HG03139 (cell line): ENCODE results near the gene TPST1.

Source experiments
- ATAC-seq: cut with Tn5 transposase; IDR thresholded peaks from one replicate; pipeline ENCODE4 v1.9.1; 2021; ENCODE audit not compliant: unreplicated experiment

TPST1 gene

DNA sequence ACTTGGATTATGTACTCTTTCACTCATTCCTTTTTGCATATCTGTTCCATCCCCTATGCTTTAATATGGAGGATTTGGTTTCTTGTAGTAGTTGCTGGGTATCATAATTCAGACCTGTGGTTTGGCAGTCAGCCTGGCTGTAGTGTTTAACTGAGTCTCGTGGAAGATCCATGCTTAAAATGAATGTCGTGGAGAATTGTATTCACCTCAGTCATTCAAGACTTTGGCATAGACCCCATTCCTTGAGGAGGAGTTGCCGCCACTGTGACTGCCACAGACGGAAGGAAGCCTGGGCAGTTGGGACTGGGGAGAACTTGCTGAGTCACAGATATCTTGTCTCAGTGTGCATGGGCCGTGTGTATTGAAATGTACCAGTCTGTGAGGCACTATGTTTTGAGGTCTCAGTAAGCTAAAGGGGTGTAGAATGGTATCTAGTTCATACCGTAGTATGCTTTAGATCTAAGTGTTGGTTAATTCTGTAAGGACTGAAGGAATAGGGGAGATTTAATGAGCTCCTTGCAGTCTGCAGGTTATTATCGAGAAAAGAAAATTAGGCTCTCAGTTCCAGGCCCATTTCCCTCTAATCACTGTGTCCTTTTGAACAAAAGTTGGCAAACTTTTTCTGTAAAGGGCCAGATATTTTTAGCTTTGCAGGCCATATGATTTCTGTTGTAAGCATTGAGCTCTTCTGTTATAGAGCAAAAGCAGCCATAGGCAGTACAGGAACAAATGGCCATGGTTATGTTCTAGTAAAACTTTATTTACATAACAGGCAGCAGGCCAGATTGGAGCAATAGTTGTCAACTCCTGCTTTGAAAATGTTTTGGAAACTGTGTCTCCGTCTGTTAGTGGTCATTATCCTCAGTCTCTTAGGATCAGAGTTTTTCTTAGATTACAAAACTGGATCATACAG lies 76.8 kb downstream of the TPST1 start:
- ATAC-seq = no peak

DNA sequence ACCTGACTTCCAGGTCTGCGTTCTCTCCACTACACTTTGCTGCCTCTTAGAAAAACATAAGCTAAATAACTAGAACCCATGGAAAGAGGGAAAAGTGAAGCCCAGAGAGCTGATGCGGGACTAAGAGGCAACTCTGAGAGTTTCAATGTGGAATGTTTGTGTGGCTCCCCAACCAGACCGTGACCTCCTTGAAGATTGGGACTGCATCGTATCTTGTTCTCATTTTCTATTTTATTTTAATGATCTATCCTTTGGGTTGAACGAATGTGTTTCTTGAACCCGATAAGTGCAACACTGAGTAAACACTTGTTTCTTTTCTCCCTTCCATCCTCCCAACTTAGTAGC lies 77.4 kb downstream of the TPST1 start:
- ATAC-seq = no peak

DNA sequence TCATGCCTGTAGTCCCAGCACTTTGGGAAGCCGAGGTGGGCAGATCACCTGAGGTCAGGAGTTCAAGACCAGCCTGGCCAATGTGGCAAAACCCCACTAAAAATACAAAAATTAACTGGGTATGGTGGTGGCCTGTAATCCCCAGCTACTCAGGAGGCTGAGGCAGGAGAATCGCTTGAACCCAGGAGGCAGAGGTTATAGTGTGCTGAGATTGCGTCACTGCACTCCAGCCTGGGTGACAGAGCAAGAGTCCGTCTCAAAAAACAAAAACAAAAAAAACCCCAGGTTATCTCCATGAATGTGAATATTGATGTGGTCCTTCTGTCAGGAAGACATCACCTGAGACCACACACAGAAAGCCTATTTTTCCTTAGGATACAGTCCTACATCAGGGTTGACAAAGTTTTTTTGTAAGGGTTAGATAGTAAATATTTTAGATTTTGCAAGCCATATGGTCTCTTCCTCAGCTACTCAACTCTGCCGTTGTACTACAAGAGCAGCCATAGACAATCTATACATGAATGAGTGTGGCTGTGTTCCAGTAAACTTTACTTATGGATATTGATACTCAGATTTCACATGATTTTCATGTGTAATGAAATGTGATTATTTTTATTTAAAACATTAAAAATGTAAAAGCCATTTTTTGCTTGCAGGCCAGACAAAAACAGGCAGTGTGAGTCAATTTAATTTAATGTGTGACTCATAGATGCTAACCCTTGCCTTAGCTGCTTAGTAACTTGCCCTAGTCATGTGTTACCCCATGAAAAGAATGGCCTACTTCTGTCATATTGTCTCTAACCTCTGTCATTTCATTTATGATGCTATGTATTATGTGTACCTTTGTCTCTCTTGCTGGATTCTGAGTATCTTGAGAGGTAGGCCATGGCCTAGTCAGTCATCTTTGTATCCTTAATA lies 78.1 kb downstream of the TPST1 start:
- no peak for ATAC-seq

DNA sequence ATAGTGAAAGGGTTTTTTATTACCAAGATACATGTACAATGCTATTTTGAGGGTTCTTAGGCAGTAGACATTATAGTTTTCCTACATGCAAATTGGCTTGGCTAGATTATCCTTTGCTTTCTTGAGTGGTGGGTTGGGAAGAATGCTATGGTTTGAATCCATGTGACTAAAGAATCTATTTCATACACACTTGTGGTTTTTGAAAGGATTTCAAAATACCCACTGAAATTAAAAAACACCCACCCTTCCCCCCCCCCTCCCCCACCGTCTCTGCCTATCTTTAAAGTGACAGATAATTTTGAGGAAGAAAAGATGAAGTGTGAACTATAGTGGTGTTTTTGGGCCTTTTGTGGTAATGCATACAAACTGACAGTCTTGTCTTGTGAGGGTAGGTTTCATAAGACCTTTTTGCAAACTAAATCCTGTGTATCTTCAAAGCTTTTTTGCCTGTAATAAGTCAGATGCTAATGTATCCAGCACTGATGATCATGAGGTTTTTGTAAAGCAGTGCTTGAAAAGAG lies 90.9 kb downstream of the TPST1 start:
- no peak for ATAC-seq

DNA sequence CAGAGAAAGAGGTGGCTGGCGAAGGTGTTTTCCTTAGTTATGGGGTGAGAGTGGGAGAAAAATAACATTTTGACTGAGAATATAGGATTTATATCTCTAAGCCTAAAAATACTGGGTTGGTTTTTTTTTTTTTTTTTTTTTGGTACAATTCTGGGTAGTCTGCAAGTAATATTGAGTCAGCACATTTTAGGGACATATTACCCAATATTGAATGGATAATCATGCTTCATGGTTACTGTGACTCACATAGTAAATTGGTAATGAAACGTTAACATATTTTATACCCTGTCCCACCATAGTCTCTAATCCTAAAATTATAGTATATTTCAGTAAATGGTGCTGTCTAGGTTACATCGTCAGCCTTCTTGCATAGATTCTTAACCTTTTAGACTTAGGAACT lies 91.4 kb downstream of the TPST1 start:
- no peak for ATAC-seq

DNA sequence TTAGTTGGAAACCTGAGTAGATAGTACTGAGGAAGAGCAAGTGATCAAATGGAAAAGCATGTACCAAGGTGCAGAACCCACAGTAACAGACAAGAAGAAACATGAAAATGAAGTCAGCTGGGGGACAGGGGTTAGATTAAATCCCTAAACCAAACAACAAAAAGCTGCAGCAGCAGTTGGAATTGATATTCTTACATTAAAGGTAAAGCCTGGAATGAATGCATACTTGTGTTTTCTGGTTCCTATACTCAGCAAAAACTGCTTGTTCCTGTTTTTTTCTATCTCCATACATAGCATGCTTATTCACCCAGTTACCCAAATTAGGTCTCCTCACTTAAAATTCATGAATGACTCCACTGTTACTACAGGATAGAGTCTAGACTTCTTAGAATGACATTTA lies 92.4 kb downstream of the TPST1 start:
- no peak for ATAC-seq

DNA sequence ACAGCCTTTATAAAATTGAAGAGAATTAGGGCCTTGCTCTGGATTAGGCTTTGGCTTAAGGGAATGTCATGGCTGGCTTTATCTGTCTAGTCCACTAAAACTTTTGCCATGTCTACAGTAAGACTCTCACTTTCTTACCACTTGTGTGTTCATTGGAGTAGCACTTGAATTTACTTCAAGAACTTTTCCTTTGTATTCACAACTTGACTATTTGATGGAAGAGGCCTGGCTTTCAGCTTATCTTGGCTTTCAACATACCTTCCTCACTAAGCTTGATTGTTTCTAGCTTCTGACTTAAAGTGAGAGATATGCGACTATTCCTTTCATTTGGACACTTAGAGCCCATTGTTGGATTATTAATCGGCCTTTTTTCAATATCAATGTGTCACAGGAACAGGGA lies 96.1 kb downstream of the TPST1 start:
- ATAC-seq = no peak

DNA sequence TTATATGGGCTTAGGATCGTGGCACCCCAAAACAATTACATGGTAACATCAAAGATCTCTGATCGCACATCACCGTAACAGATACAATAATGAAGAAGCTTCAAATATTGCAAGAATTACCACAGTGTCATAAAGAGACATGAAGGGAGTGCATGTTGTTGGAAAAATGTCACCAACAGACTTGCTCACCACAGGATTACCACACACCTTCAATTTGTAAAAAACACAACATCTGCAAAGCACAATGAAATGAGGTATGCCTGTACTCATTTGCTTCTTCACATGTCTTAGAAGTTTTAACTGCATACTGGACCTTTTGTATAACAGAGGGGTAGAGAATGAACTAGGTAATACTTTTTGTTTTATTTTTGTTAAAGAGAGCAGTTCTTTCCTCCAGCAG lies 96.6 kb downstream of the TPST1 start:
- ATAC-seq = no peak

DNA sequence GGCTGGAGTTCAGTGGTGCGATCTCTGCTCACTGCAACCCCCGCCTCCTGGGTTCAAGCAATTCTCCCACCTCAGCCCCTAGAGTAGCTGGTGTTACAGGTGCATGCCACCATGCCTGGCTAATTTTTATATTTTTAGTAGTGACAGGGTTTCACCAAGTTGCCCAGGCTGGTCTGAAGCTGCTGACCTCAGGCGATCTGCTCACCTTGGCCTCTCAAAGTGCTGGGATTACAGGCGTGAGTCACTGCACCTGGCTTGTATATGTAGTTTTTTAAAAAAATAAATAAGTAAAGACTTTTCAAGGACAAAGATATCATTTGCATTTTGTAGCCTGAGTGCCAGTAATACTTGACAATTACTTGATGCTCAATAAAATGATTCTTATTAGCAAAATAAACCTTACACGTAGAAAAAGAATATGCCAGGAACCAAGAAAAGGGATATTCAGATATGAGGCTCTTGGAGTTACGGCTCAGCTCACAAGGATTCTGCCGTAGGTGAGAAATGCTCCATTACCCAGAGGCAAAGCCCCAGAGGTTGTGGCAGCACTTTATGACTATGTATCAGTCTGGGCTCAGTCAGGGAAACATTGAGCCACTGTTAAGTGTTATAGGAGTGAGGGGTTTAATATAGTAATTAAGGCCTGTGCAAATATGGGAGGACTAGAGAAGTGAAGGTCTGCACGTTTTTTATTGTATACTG lies 98.5 kb downstream of the TPST1 start:
- ATAC-seq = no peak

DNA sequence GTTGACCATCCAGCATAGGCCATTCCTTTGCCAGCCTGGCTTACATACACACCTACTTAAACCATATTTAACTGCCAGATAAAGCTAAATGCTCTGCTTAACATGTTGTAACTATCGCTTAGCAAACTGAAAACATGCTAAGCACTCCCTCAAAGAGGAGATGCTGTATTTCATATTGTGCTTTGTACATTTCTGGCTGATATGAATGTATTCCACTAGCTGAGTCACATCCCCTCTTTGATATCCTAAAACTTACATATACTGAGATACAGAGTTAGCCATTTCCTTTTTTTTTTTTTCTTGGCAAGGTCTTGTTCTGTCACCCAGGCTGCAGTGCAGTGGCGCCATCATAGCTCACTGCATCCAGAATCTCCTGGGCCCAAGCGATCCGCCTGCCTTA lies 99.4 kb downstream of the TPST1 start:
- no peak for ATAC-seq

DNA sequence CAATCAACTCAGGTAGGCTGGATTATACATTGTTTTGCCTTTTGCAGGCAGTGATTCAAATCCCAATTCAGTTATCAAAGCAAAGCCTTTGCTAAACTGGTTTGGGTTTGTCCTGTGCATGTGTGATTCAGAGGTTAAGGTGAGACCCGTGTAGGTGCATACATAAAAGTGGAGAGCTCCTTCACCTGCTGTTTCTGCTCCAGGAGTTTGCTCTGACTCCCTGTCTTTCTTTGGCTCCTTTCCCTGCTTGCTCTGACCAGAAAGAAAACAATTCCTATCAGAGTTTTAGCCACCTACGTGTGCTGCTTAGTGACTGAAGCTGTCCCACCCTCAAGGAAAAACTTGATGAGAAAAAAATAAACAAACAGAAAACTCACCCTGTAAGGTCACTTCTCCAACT lies 101.1 kb downstream of the TPST1 start:
- no peak for ATAC-seq

DNA sequence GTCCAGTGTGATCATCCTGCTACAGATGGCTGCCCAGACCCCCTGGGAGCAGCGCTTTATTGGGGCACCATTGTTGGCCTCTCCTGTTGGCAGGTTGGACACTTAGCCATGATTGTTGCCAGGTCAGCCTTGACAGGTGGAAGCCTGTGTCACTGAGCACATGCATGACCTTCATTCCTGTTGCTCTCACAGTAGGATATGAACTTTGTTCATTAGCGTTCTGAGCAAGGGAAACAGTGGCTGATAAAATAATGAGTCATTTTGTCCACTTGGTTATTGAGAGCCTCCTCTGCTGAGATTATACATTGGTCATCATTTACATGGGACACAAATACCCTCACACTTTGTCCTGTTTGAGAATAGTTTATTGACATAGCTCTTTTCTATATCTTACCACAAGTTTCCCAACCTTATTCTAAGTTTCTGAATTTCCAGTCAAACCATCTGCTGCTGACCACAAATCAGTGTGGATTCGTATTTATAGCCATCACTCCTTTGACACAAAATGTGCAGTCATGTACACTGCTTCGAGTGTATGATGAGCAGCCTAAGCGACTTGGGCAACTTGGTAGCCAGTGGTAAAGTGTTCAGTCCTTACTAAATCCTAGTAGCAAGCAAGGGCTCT lies 102.6 kb downstream of the TPST1 start:
- no peak for ATAC-seq

DNA sequence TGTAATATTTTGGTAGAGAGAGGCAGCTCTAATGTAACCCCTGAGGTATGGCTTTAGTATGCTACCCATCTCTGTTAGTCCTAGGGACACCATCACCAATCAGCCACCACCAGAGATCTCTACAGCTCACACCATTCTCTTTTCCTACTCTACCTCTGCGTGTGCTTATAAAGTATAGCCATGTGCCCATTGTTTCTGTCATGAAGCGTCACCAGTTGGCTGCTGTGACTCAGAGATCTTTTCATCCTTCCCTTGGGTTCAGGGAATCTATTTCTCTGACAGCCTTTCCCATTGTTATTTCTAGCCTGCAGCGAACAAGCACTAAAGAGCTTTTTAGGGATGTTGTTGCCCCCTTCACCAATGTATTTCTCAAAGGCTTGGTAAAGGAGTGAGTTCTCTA lies 103.3 kb downstream of the TPST1 start:
- ATAC-seq = no peak

DNA sequence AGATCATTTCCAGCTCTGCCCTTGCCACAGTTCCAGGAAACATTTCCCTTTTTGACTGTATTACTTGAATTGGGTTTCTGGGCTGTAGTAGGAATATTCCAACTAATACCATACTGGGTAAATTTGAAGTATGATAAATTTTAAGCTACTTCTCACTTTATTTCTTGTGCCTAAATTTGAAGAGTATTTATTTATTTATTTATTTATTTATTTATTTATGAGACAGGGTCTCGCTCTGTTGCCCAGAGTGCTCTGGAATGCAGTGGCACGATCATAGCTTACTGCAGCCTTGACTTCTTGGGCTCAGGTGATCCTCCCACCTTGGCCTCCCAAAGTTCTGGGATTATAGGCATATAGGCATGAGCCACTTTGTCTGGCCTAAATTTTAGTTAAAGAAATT lies 105.5 kb downstream of the TPST1 start:
- ATAC-seq = no peak

DNA sequence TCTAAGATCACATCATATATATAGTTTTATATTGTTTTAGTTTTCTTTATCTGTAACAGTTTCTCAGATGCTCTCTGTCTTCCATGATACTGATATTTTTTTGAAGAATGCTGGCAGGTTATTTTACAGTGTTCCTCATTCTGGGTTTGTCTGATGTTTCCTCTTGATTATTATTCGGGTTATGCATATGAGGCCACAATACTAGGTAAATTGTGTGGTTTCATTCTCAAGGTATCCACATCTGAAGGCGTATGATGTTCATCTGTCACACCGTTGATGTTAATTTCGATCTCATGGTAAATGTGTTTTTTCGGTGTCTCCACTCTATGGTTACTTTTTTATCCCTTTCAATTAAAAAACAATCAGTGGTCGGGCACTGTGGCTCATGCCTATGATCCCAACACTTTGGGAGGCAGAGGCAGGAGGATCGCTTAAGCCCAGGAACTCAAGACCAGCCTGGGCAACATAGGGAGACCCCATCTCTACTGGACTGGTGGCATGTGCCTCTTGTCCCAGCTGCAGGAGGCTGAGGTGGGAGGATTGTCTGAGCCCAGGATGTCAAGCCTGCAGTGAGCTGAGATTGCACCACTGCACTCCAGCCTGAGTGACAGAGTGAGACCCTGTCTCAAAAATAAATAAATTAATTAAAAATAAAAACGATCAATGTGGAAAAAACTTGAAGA lies 108.9 kb downstream of the TPST1 start:
- ATAC-seq = no peak

DNA sequence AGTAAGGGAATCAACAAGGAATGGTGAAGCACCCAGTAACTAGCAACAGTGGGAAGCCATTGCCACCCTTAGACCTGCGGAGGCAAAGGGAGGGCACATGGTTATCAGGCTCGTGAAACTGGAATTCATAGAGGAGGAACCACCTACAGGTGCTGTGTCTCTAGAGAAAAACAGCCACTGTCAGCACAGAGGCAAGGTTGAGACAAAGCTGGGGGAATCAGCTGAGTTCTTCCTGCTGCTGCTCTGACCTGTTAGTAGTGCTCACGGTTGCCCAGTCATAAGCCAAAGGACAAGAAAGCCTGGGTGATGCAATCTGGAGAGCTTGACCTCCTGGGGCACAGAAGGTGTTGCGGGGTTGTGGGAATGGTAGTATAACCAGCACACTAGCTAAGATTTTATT lies 110.1 kb downstream of the TPST1 start:
- ATAC-seq = no peak

DNA sequence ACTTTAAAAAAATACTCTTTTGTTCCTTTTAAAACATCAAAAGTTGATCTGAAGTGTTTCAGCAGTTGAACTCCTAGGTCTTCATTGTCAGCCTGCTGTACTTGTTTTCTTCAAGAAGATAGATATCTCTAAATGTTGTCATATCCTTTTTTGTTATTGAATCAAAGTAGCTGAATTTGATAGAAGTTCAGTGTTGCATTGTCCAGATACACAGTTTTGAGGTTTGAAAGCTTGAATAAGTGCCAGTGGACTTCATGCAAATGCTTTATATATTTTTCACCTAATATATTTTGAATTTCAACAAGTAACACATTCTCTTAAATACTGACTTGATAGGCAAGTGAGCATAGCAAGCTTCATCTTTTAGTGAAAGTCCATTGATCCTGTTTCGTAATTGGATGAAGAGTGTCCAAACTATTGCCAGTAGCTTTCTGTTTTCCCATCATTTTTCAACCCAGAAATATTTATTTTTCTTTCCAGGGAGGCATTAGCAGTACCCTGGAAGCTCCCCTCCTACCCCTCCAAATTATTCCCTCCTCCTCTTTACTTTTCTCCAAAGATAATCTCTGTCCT lies 114.4 kb downstream of the TPST1 start:
- ATAC-seq = no peak

DNA sequence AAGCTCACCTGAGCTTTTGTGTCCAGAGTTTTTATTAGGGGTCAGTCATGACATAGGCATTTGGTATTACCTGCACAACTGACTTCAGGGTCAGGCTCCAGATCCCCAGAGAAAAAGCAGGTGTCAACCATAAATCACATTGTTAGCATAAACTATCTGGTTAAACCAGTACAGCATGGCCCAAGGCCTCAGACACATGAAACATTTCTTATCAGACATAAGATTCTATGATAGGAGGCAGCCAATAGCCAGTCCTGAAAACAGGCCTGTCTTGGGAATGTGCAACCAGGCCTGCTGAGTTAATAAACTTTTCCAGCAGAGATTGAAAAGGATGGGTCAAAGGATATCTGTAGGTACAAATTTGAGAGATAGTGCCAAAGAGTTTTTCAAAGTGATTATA lies 116.1 kb downstream of the TPST1 start:
- ATAC-seq = no peak

DNA sequence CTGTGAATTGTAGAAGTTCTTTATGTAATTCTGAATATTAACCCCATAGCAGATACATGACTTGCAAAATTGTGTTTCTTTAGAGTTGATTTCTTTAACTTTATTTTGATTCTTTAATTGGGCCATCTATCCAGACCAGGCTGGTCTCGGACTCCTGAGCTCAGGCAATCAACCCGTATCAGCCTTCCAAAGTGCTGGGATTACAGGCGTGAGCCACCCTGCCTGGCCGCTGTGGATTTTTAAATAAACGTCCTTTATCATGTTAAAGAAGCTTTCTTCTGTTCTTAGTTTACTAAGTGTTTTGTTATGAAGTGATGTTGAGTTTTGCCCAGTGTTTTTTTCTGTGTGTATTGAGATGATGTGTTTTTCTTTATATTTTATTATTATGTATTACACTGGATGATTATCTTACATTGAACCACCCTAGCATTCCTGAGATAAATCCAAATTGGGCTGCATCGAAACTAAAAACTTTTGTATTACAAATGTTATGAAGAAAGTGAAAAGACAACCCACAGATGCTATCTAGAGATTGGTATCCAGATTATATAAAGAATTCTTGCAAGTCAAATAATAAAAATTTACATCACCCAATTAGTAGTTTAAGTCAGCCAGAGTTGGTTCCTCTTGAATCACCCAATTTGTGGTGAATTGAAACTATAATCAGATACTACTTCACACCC lies 118.1 kb downstream of the TPST1 start:
- ATAC-seq = no peak
